NCI-H69 (cell line): ENCODE data around the gene KDM8.
A peak's percentile ranks its signal among the peaks of the same experiment; 100 is the strongest.

Experiments used
- DNase-seq: peaks from one replicate; lab custom pipeline; 2025; lab: John Stamatoyannopoulos, UW

KDM8 gene

GRCh38 chr16:27216297-27216885 is 13.1 kb downstream of the KDM8 start:
- DNase-seq: no peak

DNA sequence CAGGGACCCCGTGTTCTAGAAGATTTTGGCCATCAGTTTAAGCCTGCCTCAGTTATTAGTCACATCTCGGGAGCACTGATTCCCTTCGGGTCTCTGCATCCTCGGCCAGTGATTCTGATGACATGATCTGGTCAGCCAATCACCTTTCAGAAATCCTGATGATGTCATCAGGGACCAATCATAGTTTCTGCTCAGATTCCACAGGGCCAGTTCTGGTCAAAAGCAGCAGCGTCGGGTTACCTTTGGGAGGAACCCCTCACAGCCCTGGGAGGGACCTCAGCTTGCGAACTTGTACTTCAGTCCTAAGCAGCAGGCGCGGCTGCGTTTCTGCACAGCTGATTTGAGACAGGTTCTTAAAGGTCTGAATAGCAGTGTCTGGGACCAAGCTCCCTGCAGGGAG is 13.9 kb downstream of the KDM8 start:
- no peak for DNase-seq

DNA sequence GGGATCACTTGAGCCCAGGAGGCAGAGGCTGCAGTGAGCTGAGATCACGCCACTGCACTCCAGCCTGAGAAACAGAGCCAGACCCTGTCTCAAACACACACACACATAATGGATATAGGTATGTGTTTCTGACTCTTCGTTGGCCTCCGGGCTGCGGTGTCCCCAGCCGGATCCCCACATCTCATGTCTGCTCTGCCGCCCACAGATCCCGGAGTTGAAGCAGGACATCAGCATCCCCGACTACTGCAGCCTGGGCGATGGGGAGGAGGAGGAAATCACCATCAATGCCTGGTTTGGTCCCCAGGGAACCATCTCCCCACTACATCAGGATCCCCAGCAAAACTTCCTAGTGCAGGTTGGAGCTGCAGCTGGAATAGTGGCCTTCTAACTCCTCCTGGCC is 15.4 kb downstream of the KDM8 start:
- DNase-seq: no peak

DNA sequence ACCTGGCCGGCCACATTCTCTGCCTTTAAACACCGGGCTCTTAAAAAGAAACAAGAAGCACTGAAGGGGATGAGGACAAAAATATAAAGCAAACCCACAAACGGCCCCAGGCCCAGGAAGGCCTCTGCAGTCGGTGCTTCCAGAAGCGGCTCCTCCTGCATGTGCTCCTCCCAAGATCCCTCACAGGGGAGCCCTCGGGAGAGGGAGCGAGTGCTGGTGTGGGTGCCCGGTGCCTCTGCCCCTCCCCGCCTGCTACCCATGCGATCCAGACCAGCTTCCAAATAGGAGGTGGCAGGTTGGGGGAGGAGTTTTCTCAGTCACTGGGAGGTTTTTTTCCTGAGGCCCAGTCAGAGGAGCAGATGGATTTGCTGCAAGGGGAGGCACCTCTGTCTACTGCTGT is 15.8 kb downstream of the KDM8 start:
- no peak for DNase-seq

GRCh38 chr16:27220120-27220519 is 16.8 kb downstream of the KDM8 start:
- no peak for DNase-seq

- DNase-seq: no peak
Measured at GRCh38 chr16:27220527-27220926, 17.2 kb downstream of the KDM8 start.

DNA sequence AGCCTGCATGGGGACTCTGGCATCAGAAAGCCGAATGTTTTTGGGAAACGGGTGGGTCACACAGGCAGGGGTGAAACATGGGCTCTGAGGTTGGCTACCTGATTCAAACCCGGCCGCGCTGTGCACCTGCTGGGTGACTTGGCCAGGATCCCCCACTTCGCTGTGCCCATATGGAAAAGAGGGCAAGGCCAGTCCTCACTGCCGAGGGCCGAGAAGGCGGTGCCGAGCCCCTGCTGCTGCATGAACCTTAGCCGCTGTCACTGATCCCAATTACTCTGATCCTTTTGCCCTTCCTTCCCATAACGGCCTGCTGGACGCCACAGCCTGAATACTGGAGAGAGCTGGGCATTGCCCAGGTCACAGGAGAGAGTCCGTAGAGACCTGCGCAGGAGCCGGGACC is 17.7 kb downstream of the KDM8 start:
- DNase-seq: no peak

DNA sequence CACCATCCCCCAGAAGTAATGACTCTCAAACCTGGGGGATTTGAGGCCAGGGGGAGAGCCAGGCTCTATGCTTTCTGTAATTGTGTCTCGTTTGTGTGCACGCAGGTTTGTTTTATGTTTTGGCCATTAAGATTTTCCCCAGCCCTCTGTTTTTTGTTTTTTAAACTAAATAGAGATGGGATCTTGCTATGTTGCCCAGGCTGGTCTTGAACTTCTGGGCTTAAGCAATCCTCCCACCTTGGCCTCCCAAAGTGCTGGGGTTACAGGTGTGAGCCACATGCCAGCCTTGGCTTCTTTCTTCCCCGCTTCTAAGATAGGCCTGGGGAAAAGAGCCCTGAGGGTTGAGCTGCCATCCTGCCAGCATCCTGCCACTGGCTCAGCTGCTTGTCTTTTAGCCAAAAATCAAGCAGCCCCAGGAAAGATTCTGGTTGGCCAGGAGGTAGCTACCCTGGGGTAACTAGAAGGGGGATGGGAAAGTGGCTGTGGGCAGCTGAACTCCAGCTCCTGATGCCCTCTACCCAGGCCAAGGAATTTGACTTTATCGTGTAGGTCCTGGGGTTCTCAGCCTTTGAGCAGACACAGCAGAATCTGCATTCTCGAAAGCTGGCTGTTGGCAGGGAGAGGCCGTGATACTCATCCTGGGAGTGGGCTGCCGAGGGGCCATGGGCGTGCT is 18.4 kb downstream of the KDM8 start:
- no peak for DNase-seq

DNA sequence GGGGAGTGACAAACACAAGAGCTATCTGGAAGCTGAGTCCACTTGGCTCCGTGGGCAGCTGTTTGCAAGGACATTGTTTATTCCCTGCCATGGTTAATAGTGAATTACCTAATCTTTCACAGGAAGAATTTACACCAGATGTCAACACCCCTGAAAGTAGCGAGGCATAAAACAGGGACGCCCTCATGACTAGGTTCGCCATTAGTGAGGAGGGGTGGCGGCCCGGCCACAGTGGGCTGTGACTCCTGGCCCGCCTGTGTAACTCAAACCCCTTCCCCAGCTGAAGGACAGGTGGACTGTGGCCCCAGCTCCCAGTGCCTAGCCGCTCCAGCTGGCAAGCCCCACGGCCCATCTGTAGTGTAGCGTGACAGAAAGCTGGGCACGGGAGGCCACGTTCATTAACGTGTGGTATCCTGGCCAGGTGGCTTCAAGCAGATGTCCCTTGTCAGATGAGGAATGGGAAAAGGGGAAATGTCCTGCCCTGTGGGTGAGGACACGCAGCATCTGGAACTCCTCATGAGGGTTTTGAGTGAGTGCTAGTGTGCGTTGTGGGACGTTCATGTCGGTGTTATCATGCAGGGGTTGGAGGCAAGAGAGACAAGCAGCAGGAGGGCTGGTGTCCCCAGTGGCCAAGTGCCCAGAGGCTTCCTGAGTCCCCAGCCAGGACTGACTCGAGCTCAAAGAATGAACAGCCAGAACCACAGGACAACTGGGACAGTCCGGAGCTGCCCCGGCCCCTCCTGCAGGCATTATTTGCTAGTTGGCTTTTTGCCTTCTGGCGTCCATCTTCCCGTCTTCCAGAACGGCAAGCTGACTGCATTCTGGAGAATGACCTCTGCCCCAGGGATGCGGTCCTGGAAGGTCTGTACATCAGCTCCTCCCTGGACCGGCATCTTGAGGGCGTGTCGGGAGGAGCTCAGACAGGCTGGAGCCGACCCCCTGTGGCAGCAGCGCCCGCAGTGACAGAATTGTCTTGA is 19.2 kb downstream of the KDM8 start:
- peak; percentile 21 for DNase-seq

- DNase-seq: no peak
Measured at GRCh38 chr16:27223226-27223610, 19.9 kb downstream of the KDM8 start.

DNA sequence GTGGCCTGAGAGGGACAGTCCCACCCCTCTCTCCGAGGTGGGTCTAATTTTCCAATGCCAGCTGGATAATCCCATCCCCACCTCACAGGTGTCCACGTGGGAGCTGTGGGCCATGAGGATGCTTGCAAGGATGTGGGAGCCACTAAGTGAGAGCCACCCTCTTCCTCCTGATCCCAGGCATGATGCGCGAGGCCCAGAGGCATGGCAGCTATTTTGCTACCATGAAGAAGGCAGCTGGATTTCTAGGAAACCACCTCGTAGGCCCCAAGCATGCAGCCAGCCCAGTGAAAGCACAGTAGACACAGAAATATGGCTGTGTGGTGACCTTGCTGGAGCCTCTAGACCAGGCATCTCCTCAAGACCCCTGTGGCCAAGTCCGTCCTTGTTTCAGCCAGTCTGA is 20.4 kb downstream of the KDM8 start:
- no peak for DNase-seq

- DNase-seq: no peak
Measured at GRCh38 chr16:27224271-27224737, 21.0 kb downstream of the KDM8 start.

DNA sequence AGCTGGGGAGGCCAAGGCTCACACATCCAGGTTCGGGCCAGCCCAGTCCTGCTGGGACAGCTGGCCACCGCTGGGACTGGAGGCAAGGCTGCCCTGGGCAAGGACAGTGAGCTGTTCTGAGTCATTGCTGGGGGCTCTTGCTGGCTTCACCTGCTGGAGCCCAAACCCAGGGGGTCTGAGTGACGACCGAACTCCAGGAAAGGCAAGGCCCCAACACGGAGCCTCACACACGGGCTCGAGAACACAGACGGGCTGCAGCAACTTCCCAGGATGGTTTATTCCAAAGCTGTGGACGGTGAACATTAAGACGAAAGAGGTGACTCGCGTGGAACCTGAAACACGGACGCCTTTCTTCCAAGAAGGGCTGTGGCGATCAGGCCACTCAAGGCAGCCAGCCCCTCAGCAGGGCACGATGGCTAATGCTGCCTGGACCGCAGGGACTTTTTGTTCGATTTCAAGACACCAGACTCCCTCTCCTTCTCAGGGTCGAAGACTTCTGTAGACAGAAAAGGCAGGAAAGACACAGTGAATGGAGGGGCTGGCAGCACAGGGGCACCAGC is 21.5 kb downstream of the KDM8 start:
- no peak for DNase-seq

- DNase-seq: peak; percentile 56
Measured at GRCh38 chr16:27225536-27226360, 22.4 kb downstream of the KDM8 start.

GRCh38 chr16:27226476-27226875 is 23.1 kb downstream of the KDM8 start:
- peak; percentile 75 for DNase-seq

DNA sequence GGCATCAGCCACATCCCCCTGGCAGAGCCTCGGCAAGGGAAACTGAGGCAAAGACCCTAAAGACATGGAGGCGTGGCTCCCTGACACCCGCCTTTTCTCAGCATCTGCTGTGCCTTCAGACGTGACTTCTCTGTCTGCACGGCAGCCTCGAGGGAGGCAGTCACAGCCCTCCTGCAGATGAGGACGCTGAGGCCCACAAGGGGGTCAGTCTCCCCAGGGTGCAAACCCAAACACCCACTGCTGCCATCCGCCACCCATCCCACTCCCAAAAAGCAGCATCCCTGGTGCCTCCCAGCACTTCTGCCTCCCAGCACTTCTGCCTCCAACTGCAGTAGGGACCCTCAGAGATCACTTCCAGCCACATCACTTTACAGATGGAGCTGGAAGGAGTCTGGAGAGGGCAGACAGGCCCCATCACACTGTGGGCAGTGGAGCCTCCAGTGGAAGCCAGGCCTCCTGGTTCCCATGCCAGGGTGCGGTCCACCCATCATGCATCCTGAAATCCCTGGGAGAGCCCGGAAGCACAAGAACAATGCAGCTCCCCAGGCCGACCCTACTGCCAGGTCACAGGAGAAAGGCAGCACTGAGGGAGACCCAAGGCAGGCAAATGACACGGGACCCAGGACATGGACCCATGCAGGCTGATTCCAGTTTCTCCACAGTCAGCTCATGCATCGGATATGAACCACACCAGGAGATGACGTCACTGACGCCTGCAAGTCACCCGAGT is 23.8 kb downstream of the KDM8 start:
- no peak for DNase-seq

DNA sequence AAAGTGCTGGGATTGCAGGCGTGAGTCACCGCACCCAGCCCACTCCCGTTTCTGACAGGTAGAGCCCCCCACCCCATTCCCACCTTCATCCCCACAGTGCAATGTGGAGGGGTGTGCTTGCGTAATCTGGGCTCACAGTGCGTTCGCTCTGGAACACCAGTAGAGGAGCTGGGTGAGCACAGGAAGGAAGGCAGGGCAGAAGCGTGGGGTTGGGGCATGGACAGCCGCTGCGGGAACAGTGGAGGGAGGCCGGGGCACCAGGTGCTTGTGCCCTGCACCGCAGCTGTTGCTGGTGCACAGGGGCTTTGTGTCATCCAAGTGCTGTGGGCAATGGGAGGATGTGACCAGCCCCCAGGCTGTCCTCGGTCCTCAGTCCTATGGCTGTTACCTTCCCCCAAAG is 24.7 kb downstream of the KDM8 start:
- DNase-seq: no peak

DNA sequence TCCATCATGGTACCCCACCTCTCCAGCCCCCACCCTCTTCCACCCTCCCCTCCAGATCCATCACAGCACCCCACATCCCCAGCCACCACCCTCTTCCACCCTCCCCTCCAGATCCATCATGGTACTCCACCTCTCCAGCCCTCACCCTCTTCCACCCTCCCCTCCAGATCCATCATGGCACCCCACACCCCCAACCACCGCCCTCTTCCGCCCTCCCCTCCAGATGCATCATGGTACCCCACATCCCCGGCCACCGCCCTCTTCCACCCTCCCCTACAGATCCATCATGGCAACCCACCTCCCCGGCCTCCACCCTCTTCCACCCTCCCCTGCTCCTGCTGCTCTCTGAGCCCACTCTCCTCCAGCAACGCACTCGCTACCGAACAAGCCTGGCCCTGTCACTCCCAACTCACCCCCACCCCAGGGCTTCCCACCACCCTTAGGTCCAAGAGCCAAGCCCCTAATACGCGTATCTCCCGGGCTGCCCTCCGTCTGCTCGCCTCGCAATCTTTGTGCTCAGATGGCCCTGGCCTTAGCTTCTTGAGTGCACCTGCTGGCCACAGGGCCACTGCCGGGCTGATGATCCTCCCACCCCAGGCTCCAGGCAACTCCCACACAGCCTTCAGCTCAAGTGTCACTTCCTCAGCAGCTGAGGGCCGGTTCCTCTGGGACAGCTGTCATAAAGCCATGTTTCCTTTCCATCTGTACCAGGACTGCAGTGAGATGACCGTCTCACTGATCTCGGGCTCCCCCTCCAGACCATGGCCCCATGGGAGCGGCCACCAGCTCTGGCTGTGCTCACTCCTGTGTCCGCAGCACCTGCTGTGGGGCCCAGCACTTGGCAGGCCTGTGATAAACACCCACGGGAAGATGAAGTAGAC is 25.5 kb downstream of the KDM8 start:
- no peak for DNase-seq

GRCh38 chr16:27229891-27230470 is 26.7 kb downstream of the KDM8 start:
- no peak for DNase-seq
